PC-3 (cell line): ENCODE data around the gene PKD2L2. TPM values are rescaled to one million over a fixed set of nuclear protein-coding genes. Genes with fewer than 3 reads are reported as not detected.
A peak's percentile ranks its signal among the peaks of the same experiment; 100 is the strongest.

Source experiments
- ATAC-seq: fragments of 200-7000 bp; cut with Tn5 transposase; 2 replicates; pipeline ENCODE4 v1.9.1; 2020; ENCODE audit warnings: mild to moderate bottlenecking, moderate library complexity
- BruUV-seq: library from RNA; stranded (reverse); fragments of 400-500 nt; replicated peaks from 2 replicates; lab custom pipeline; 2021; lab: Mats Ljungman, UMichigan
- CTCF ChIA-PET: fragments of 300-600 bp; sonication (Branson Sonifier 250); formaldehyde crosslinking; loops from one replicate; lab custom pipeline; 2022; ENCODE audit warnings: antibody characterized with exemption; lab: Charles Lee
- POLR2A ChIA-PET: fragments of 300-600 bp; sonication (Branson Sonifier 250); formaldehyde crosslinking; loops from one replicate; lab custom pipeline; 2022; ENCODE audit warnings: antibody characterized with exemption; ENCODE audit not compliant: unreplicated experiment; lab: Charles Lee
- DNase-seq: peaks from one replicate; pipeline ENCODE4 v3.0.0-alpha.2; 2015
- H2AFZ ChIP-seq: fragments of 300-600 bp; sonication (generic); 2 replicates; pipeline ENCODE4 v1.6.0; 2016; ENCODE audit warnings: antibody characterized with exemption, low read length
- H3F3A ChIP-seq: fragments of 300-600 bp; sonication (generic); one replicate; pipeline ENCODE4 v1.6.0; 2017; ENCODE audit warnings: antibody characterized with exemption, low read length, control low read depth, mild to moderate bottlenecking; ENCODE audit not compliant: unreplicated experiment
- H3K27ac ChIP-seq: fragments of 300-600 bp; sonication (generic); 2 replicates; pipeline ENCODE4 v1.5.1; 2016; ENCODE audit warnings: mild to moderate bottlenecking, low read length
- H3K27me3 ChIP-seq: fragments of 300-600 bp; sonication (generic); 2 replicates; pipeline ENCODE4 v1.6.1; 2016; ENCODE audit warnings: low read length, mixed read lengths
- H3K36me3 ChIP-seq: fragments of 300-600 bp; sonication (generic); 2 replicates; pipeline ENCODE4 v1.6.1; 2016; ENCODE audit warnings: low read depth, mixed run types, low read length, mixed read lengths
- H3K4me1 ChIP-seq: fragments of 300-600 bp; sonication (generic); 2 replicates; pipeline ENCODE4 v1.5.1; 2016; ENCODE audit warnings: low read length; ENCODE audit not compliant: insufficient read depth
- H3K4me2 ChIP-seq: fragments of 300-600 bp; sonication (generic); 2 replicates; pipeline ENCODE4 v1.6.0; 2016; ENCODE audit warnings: low read length
- H3K4me3 ChIP-seq: fragments of 300-600 bp; sonication (generic); 2 replicates; pipeline ENCODE4 v1.5.1; 2016; ENCODE audit warnings: mild to moderate bottlenecking, low read length, mixed read lengths
- H3K79me2 ChIP-seq: fragments of 300-600 bp; sonication (generic); 2 replicates; pipeline ENCODE4 v1.6.1; 2017; ENCODE audit warnings: low read length, mixed read lengths
- H3K9ac ChIP-seq: fragments of 300-600 bp; sonication (generic); 2 replicates; pipeline ENCODE4 v1.6.0; 2016; ENCODE audit warnings: mild to moderate bottlenecking, low read length
- H3K9me2 ChIP-seq: fragments of 300-600 bp; sonication (generic); replicated peaks from 2 replicates; pipeline ENCODE4 v1.6.1; 2016; ENCODE audit warnings: mixed run types, low read length, mixed read lengths
- H3K9me3 ChIP-seq: fragments of 300-600 bp; sonication (generic); 2 replicates; pipeline ENCODE4 v1.6.1; 2016; ENCODE audit warnings: low read length, mixed read lengths
- H4K20me1 ChIP-seq: fragments of 300-600 bp; sonication (generic); 2 replicates; pipeline ENCODE4 v1.6.1; 2016; ENCODE audit warnings: low read length, mixed read lengths
- EZH2 ChIP-seq: fragments of 300-600 bp; sonication (generic); IDR thresholded peaks from one replicate; pipeline ENCODE4 v1.6.1; 2017; ENCODE audit warnings: antibody characterized with exemption, mild to moderate bottlenecking, low read length; ENCODE audit not compliant: unreplicated experiment
- EZH2phosphoT487 ChIP-seq: fragments of 300-600 bp; sonication (generic); IDR thresholded peaks from 2 replicates; pipeline ENCODE4 v1.6.1; 2018; ENCODE audit warnings: mild to moderate bottlenecking, antibody characterized with exemption, low read length, borderline replicate concordance
- intact Hi-C: fragments of 100-400 bp; cut with micrococcal nuclease; formaldehyde crosslinking; loops from 2 replicates; pipeline ENCODE4 v1.9.0; 2023
- total RNA-seq: library from RNA; depleted of rRNA; stranded (reverse); fragments of >200 nt; gene quantifications from 2 replicates; pipeline ENCODE4 v1.2.3, GENCODE V29; 2014
- TF ChIP-seq, protein P1 (sequence below): fragments of 300-600 bp; sonication (generic); conservative IDR thresholded peaks from 2 replicates; pipeline ENCODE4 v1.5.1; 2017; ENCODE audit warnings: antibody characterized with exemption, low read depth, mild to moderate bottlenecking, low read length

Gene PKD2L2
- total RNA-seq, 1 experiment from 2014 or later: not detected

- peaks cover 3% of the 10 kb centered on the region; the same call in 1 of the 2 replicates for H3K4me1 ChIP-seq
- ATAC-seq: peak; percentile 96
- no peaks in the 10 kb centered on the region for H3F3A ChIP-seq
- H3K4me2 ChIP-seq: no peak overlapping the region
- TF ChIP-seq EZH2phosphoT487 (no peak), EZH2 (no peak)
- TF ChIP-seq, protein P1, sequence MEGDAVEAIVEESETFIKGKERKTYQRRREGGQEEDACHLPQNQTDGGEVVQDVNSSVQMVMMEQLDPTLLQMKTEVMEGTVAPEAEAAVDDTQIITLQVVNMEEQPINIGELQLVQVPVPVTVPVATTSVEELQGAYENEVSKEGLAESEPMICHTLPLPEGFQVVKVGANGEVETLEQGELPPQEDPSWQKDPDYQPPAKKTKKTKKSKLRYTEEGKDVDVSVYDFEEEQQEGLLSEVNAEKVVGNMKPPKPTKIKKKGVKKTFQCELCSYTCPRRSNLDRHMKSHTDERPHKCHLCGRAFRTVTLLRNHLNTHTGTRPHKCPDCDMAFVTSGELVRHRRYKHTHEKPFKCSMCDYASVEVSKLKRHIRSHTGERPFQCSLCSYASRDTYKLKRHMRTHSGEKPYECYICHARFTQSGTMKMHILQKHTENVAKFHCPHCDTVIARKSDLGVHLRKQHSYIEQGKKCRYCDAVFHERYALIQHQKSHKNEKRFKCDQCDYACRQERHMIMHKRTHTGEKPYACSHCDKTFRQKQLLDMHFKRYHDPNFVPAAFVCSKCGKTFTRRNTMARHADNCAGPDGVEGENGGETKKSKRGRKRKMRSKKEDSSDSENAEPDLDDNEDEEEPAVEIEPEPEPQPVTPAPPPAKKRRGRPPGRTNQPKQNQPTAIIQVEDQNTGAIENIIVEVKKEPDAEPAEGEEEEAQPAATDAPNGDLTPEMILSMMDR: no peak
- H3K79me2 ChIP-seq: no peaks in the 10 kb centered on the region
- peaks cover 15% of the 10 kb centered on the region for H3K36me3 ChIP-seq
- H4K20me1 ChIP-seq: no peaks in the 10 kb centered on the region
- H3K9me3 ChIP-seq: no peaks in the 10 kb centered on the region
- H3K9me2 ChIP-seq: no peaks in the 10 kb centered on the region
- no peaks in the 10 kb centered on the region for H3K27me3 ChIP-seq
- no peak overlapping the region for H3K9ac ChIP-seq
- H3K27ac ChIP-seq: peak overlapping the region; percentile 25; the same call in 1 of the 2 replicates
- H3K4me3 ChIP-seq: no peak overlapping the region
- intact Hi-C loops: no loop called here
- DNase-seq: peak; percentile 65
- POLR2A ChIA-PET: interaction anchor here (0.6 kb wide), 1 partner anchor 65 kb away, joined by 3 read pairs; the partner anchor contains the start of gene PKD2L2
- no peak overlapping the region for H2AFZ ChIP-seq
- CTCF ChIA-PET: interaction anchor here (0.8 kb wide), 1 partner anchor 175 kb away, joined by 5 read pairs; no protein-coding TSS in a partner anchor
- BruUV-seq: no TSS peak
Observed at GRCh38 chr5:137954131-137954879, 65.0 kb downstream of the PKD2L2 start.

GRCh38 chr5:137957948-137958347 is 68.7 kb downstream of the PKD2L2 start:
- no peak for ATAC-seq
- Histone ChIP-seq H3K27ac (no peak overlapping the region), H4K20me1 (no peaks in the 10 kb centered on the region), H3K9me2 (no peaks in the 10 kb centered on the region), H3K27me3 (no peaks in the 10 kb centered on the region), H3F3A (no peaks in the 10 kb centered on the region), H3K79me2 (no peaks in the 10 kb centered on the region), H3K36me3 (peaks cover 13% of the 10 kb centered on the region; the same call in 1 of the 2 replicates), H3K9ac (no peak overlapping the region), H3K4me3 (no peak overlapping the region), H3K4me1 (peaks cover 3% of the 10 kb centered on the region; the same call in 1 of the 2 replicates), H3K9me3 (no peaks in the 10 kb centered on the region), H3K4me2 (no peak overlapping the region), H2AFZ (no peak overlapping the region)
- DNase-seq: no peak
- CTCF ChIA-PET: no interaction called here
- POLR2A ChIA-PET: no interaction called here
- intact Hi-C loops: no loop called here
- no peak for TF ChIP-seq EZH2phosphoT487
- TF ChIP-seq EZH2: no peak
- TF ChIP-seq, protein P1: no peak
- BruUV-seq: no TSS peak

DNA sequence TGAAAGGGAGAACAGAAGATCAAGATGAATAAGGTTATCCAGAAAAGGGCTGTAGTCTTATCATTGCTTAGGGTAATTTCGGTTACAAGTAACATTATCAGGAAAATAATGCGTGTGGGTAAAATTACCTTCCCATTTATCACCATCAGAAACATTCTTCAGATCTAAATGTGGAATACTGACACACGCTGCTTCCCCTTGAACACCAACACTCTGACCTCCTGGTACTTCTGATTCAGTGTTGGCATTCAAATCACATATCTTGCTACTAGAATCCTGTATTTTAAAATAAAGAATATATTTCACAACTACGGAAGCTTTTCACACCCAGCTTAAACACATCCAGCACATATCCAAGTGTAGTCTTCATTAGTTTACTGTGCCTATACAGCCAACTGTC is 70.2 kb downstream of the PKD2L2 start:
- H3K4me3 ChIP-seq: no peak overlapping the region
- DNase-seq (no peak), ATAC-seq (no peak)
- no peaks in the 10 kb centered on the region for H3K79me2 ChIP-seq
- no peaks in the 10 kb centered on the region for H4K20me1 ChIP-seq
- ChIA-PET POLR2A (no interaction called here), CTCF (no interaction called here)
- peaks cover 3% of the 10 kb centered on the region; the same call in 1 of the 2 replicates for H3K4me1 ChIP-seq
- H3K36me3 ChIP-seq: peaks cover 6% of the 10 kb centered on the region; the same call in 1 of the 2 replicates
- intact Hi-C loops: no loop called here
- no peak overlapping the region for H3K27ac ChIP-seq
- no peaks in the 10 kb centered on the region for H3K27me3 ChIP-seq
- no peak for TF ChIP-seq EZH2phosphoT487
- no TSS peak for BruUV-seq
- no peak overlapping the region for H3K9ac ChIP-seq
- no peaks in the 10 kb centered on the region for H3F3A ChIP-seq
- H3K9me3 ChIP-seq: no peaks in the 10 kb centered on the region
- no peak overlapping the region for H2AFZ ChIP-seq
- H3K9me2 ChIP-seq: no peaks in the 10 kb centered on the region
- H3K4me2 ChIP-seq: no peak overlapping the region
